HG03521 (cell line): ENCODE measurements around the gene RRAGB.
"Not testable (repeated sequence)": the region's sequence is repeated elsewhere in the genome, so short reads cannot be mapped to it uniquely, and the experiment has no call there.

ENCODE experiments used
- ATAC-seq: cut with Tn5 transposase; IDR thresholded peaks from one replicate; pipeline ENCODE4 v1.9.1; 2021; ENCODE audit warnings: mild to moderate bottlenecking, moderate library complexity; ENCODE audit not compliant: unreplicated experiment

Gene RRAGB

GRCh38 chrX:55717521-55718497 lies at the start of gene RRAGB:
Gene RRAGB, plus strand, starts transcription at chrX:55717749. Its CDS starts 579 bp downstream, at chrX:55718328.
- peak; percentile 95 for ATAC-seq

GRCh38 chrX:55668084-55668483 lies 49.5 kb upstream of the RRAGB start:
- ATAC-seq = no peak

- ATAC-seq = not testable (repeated sequence)
Measured at GRCh38 chrX:55688579-55688978, 29.0 kb upstream of the RRAGB start.

GRCh38 chrX:55695227-55696018 lies 22.1 kb upstream of the RRAGB start:
- ATAC-seq = no peak

GRCh38 chrX:55697381-55697780 lies 20.2 kb upstream of the RRAGB start:
- ATAC-seq = no peak

GRCh38 chrX:55702671-55703070 lies 14.9 kb upstream of the RRAGB start:
- no peak for ATAC-seq

- not testable (repeated sequence) for ATAC-seq
Measured at GRCh38 chrX:55703436-55703835, 14.1 kb upstream of the RRAGB start.

GRCh38 chrX:55705066-55705465 lies 12.5 kb upstream of the RRAGB start:
- ATAC-seq = not testable (repeated sequence)

- no peak for ATAC-seq
Measured at GRCh38 chrX:55709735-55710134, 7.8 kb upstream of the RRAGB start.

- no peak for ATAC-seq
Measured at GRCh38 chrX:55710701-55711100, 6.8 kb upstream of the RRAGB start.

- ATAC-seq = no peak
Measured at GRCh38 chrX:55713631-55714030, 3.9 kb upstream of the RRAGB start.

GRCh38 chrX:55714161-55714560 lies 3.4 kb upstream of the RRAGB start:
- ATAC-seq = no peak

- no peak for ATAC-seq
Measured at GRCh38 chrX:55715847-55716246, 1.7 kb upstream of the RRAGB start.

- ATAC-seq = no peak
Measured at GRCh38 chrX:55716937-55717336, 612 bp upstream of the RRAGB start.

GRCh38 chrX:55731826-55732225 lies 14.3 kb downstream of the RRAGB start:
- ATAC-seq = no peak

GRCh38 chrX:55738969-55739368 lies 21.4 kb downstream of the RRAGB start:
- ATAC-seq = no peak

GRCh38 chrX:55742649-55743048 lies 25.1 kb downstream of the RRAGB start:
- ATAC-seq = no peak

- ATAC-seq = not testable (repeated sequence)
Measured at GRCh38 chrX:55748463-55748862, 30.9 kb downstream of the RRAGB start.

GRCh38 chrX:55750256-55750655 lies 32.7 kb downstream of the RRAGB start:
- no peak for ATAC-seq

GRCh38 chrX:55754861-55755294 lies 37.3 kb downstream of the RRAGB start:
- peak; percentile 83 for ATAC-seq

- no peak for ATAC-seq
Measured at GRCh38 chrX:55758033-55758432, 40.5 kb downstream of the RRAGB start.

- no peak for ATAC-seq
Measured at GRCh38 chrX:55759478-55759877, 41.9 kb downstream of the RRAGB start.
